Measurements from ENCODE around the gene LRSAM1.

The LRSAM1 gene

GRCh38 chr9:127535396-127535795 lies 84.1 kb downstream of the LRSAM1 start:
- DNase-seq (ENCODE audit: low read depth), result no peak

GRCh38 chr9:127535834-127536233 lies 84.5 kb downstream of the LRSAM1 start:
- no peak for DNase-seq (ENCODE audit: low read depth)

- DNase-seq (ENCODE audit: low read depth), result no peak
Observed at GRCh38 chr9:127536499-127536898, 85.2 kb downstream of the LRSAM1 start.

- no peak for DNase-seq (ENCODE audit: low read depth)
Observed at GRCh38 chr9:127537014-127537413, 85.7 kb downstream of the LRSAM1 start.

GRCh38 chr9:127537792-127538191 lies 86.5 kb downstream of the LRSAM1 start:
- DNase-seq (ENCODE audit: low read depth), result no peak

GRCh38 chr9:127538849-127539258 lies 87.5 kb downstream of the LRSAM1 start:
- DNase-seq (ENCODE audit: low read depth), result no peak

- no peak for DNase-seq (ENCODE audit: low read depth)
Observed at GRCh38 chr9:127539259-127539981, 88.1 kb downstream of the LRSAM1 start.

GRCh38 chr9:127539982-127540663 lies 88.8 kb downstream of the LRSAM1 start:
- no peak for DNase-seq (ENCODE audit: low read depth)

- no peak for DNase-seq (ENCODE audit: low read depth)
Observed at GRCh38 chr9:127540664-127541041, 89.3 kb downstream of the LRSAM1 start.

GRCh38 chr9:127541176-127541575 lies 89.9 kb downstream of the LRSAM1 start:
- DNase-seq (ENCODE audit: low read depth), result no peak

GRCh38 chr9:127541865-127542264 lies 90.6 kb downstream of the LRSAM1 start:
- no peak for DNase-seq (ENCODE audit: low read depth)

- DNase-seq (ENCODE audit: low read depth), result no peak
Observed at GRCh38 chr9:127543221-127543620, 91.9 kb downstream of the LRSAM1 start.

- DNase-seq (ENCODE audit: low read depth), result no peak
Observed at GRCh38 chr9:127543973-127544533, 92.7 kb downstream of the LRSAM1 start.

GRCh38 chr9:127545196-127546124 lies 94.2 kb downstream of the LRSAM1 start:
- no peak for DNase-seq (ENCODE audit: low read depth)

GRCh38 chr9:127546125-127546832 lies 95.0 kb downstream of the LRSAM1 start:
- no peak for DNase-seq (ENCODE audit: low read depth)

GRCh38 chr9:127548352-127548881 lies 97.1 kb downstream of the LRSAM1 start:
- no peak for DNase-seq (ENCODE audit: low read depth)

GRCh38 chr9:127549218-127549617 lies 97.9 kb downstream of the LRSAM1 start:
- no peak for DNase-seq (ENCODE audit: low read depth)

GRCh38 chr9:127549751-127550150 lies 98.4 kb downstream of the LRSAM1 start:
- no peak for DNase-seq (ENCODE audit: low read depth)

- DNase-seq (ENCODE audit: low read depth), result no peak
Observed at GRCh38 chr9:127550282-127550681, 99.0 kb downstream of the LRSAM1 start.

- DNase-seq (ENCODE audit: low read depth), result no peak
Observed at GRCh38 chr9:127550751-127551150, 99.4 kb downstream of the LRSAM1 start.
